HepG2 (cell line): ENCODE data around the gene FANCL. TPM values are rescaled to one million over a fixed set of nuclear protein-coding genes. Genes with fewer than 3 reads are reported as not detected.
A peak's percentile ranks its signal among the peaks of the same experiment; 100 is the strongest.

Source experiments
- CREM ChIP-seq, 2 experiments: sonication (generic) in 1 of 2; formaldehyde crosslinking in 1 of 2; IDR thresholded peaks; 2 replicates each; pipeline versions ENCODE4 v1.4.0 to v1.6.1; 2016 to 2020; ENCODE audit warnings: antibody characterized with exemption in 1 of 2, mild to moderate bottlenecking in 1 of 2, missing genetic modification reagents in 1 of 2
- DNMT1 ChIP-seq: sonication (generic); formaldehyde crosslinking; IDR thresholded peaks from 2 replicates; pipeline ENCODE4 v1.5.1; 2020; ENCODE audit warnings: mild to moderate bottlenecking, missing genetic modification reagents
- FOXK1 ChIP-seq: sonication (generic); formaldehyde crosslinking; IDR thresholded peaks from 2 replicates; pipeline ENCODE4 v1.4.0; 2020; ENCODE audit warnings: low read depth, missing genetic modification reagents, borderline replicate concordance
- GATAD2A ChIP-seq: IDR thresholded peaks from 2 replicates; pipeline ENCODE4 v1.6.1; 2016
- HMG20B ChIP-seq: conservative IDR thresholded peaks from 2 replicates; pipeline ENCODE4 v1.6.1; 2016; ENCODE audit warnings: missing genetic modification reagents, missing compliant biosample characterization
- ISL2 ChIP-seq: sonication (generic); formaldehyde crosslinking; IDR thresholded peaks from 2 replicates; pipeline ENCODE4 v1.5.0; 2020; ENCODE audit warnings: missing genetic modification reagents
- KDM2A ChIP-seq: sonication (generic); formaldehyde crosslinking; IDR thresholded peaks from 2 replicates; pipeline ENCODE4 v1.4.0; 2020; ENCODE audit warnings: low read depth, missing genetic modification reagents, borderline replicate concordance
- KLF16 ChIP-seq, 2 experiments: sonication (generic) in 1 of 2; formaldehyde crosslinking in 1 of 2; IDR thresholded peaks; 2 replicates each; pipeline versions ENCODE4 v1.6.1 to v1.8.0; 2016 to 2023; ENCODE audit warnings: missing genetic modification reagents in 2 of 2, missing compliant biosample characterization in 1 of 2
- NCOA5 ChIP-seq: sonication (generic); formaldehyde crosslinking; IDR thresholded peaks from 2 replicates; pipeline ENCODE4 v1.4.0; 2020; ENCODE audit warnings: missing genetic modification reagents
- POLR2AphosphoS2 ChIP-seq: IDR thresholded peaks from 2 replicates; pipeline ENCODE4 v1.6.1; 2011; ENCODE audit warnings: low read depth, low read length, improper control_type of control experiment
- PRDM10 ChIP-seq: sonication (generic); formaldehyde crosslinking; IDR thresholded peaks from 2 replicates; pipeline ENCODE4 v1.4.0; 2020; ENCODE audit warnings: low read depth, missing genetic modification reagents
- SMARCC2 ChIP-seq: fragments of 450-650 bp; IDR thresholded peaks from 2 replicates; pipeline ENCODE4 v1.6.1; 2017; ENCODE audit warnings: antibody characterized with exemption, mild to moderate bottlenecking
- SRSF9 ChIP-seq: fragments of 200-400 bp; formaldehyde crosslinking; IDR thresholded peaks from 2 replicates; pipeline ENCODE4 v1.6.1; 2018; ENCODE audit warnings: borderline replicate concordance, mild to moderate bottlenecking, low read depth, low read length; ENCODE audit not compliant: insufficient read depth, poor library complexity, severe bottlenecking
- TAF15 ChIP-seq: fragments of 200-400 bp; formaldehyde crosslinking; IDR thresholded peaks from one replicate; pipeline ENCODE4 v1.6.1; 2018; ENCODE audit warnings: mild to moderate bottlenecking, low read depth, low read length; ENCODE audit not compliant: poor library complexity, severe bottlenecking
- ZBTB38 ChIP-seq: sonication (generic); formaldehyde crosslinking; IDR thresholded peaks from 2 replicates; pipeline ENCODE4 v1.5.1; 2020; ENCODE audit warnings: mild to moderate bottlenecking, missing genetic modification reagents
- ZNF24 ChIP-seq: fragments of 450-650 bp; IDR thresholded peaks from 2 replicates; pipeline ENCODE4 v1.6.1; 2017; ENCODE audit warnings: antibody characterized with exemption, mild to moderate bottlenecking
- ZNF350 ChIP-seq: sonication (generic); formaldehyde crosslinking; IDR thresholded peaks from 2 replicates; pipeline ENCODE4 v1.4.0; 2020; ENCODE audit warnings: mild to moderate bottlenecking, low read depth, missing genetic modification reagents, borderline replicate concordance
- ZNF510 ChIP-seq: sonication (generic); formaldehyde crosslinking; IDR thresholded peaks from 2 replicates; pipeline ENCODE4 v1.4.0; 2020; ENCODE audit warnings: low read depth, mild to moderate bottlenecking, missing genetic modification reagents
- ZNF546 ChIP-seq: sonication (generic); formaldehyde crosslinking; conservative IDR thresholded peaks from 2 replicates; pipeline ENCODE4 v1.8.1; 2023; ENCODE audit warnings: mild to moderate bottlenecking, missing genetic modification reagents
- ZNF615 ChIP-seq: sonication (generic); formaldehyde crosslinking; IDR thresholded peaks from 2 replicates; pipeline ENCODE4 v1.5.0; 2020; ENCODE audit warnings: mild to moderate bottlenecking, missing genetic modification reagents, borderline replicate concordance
- polyA plus RNA-seq, 8 experiments: library from polyadenylated mRNA; depleted of rRNA in 3 of 8; stranded (reverse) in 7 of 8; unstranded in 1 of 8; fragments of >200 nt; fragmentation: Illumina TruSeq in 4 of 8; extraction: Trizol in 4 of 8; gene quantifications; 2 replicates each; pipeline versions ENCODE4 v1.2.1 to v1.2.3, GENCODE V29; 2011 to 2016; ENCODE audit warnings: low read depth in 4 of 8, missing spikeins in 1 of 8, mixed read lengths in 1 of 8; ENCODE audit not compliant: insufficient read depth in 1 of 8
- total RNA-seq, 5 experiments: library from RNA; depleted of rRNA; stranded (reverse); fragments of >200 nt; fragmentation: Illumina TruSeq; extraction: Trizol; gene quantifications; 2 replicates each; pipeline ENCODE4 v1.2.3, GENCODE V29; 2016; ENCODE audit warnings: low read depth in 1 of 5
- TF ChIP-seq, protein P1 (sequence below): sonication (generic); formaldehyde crosslinking; IDR thresholded peaks from 2 replicates; pipeline ENCODE4 v1.4.0; 2020; ENCODE audit warnings: missing genetic modification reagents
- TF ChIP-seq, protein P2 (sequence below): fragments of 450-650 bp; IDR thresholded peaks from 2 replicates; pipeline ENCODE4 v1.6.1; 2017
- TF ChIP-seq, protein P3 (sequence below): sonication (generic); formaldehyde crosslinking; IDR thresholded peaks from 2 replicates; pipeline ENCODE4 v1.4.0; 2020; ENCODE audit warnings: missing genetic modification reagents, borderline replicate concordance

Gene FANCL
- total and polyA plus RNA-seq, 2 of the 13 experiments (the other 11 are each of a cell fraction or from before 2014, with no cell fraction given): 40.7 to 66.8 TPM

GRCh38 chr2:58261209-58261608 is 20.1 kb upstream of the FANCL start (continued):
- no peak for TF ChIP-seq PRDM10 (CRISPR knock-in tag)
- no peak for TF ChIP-seq ISL2
- TF ChIP-seq CREM (IDR thresholded peaks at IDR 0.05): 0 out of 2 replicates have a peak, but pooled peaks have one; percentile 12
- no peak for TF ChIP-seq CREM (CRISPR knock-in tag; IDR thresholded peaks at IDR 0.05)
- TF ChIP-seq ZNF350: no peak
- TF ChIP-seq GATAD2A (CRISPR knock-in tag): peak; percentile 83
- TF ChIP-seq, protein P1, sequence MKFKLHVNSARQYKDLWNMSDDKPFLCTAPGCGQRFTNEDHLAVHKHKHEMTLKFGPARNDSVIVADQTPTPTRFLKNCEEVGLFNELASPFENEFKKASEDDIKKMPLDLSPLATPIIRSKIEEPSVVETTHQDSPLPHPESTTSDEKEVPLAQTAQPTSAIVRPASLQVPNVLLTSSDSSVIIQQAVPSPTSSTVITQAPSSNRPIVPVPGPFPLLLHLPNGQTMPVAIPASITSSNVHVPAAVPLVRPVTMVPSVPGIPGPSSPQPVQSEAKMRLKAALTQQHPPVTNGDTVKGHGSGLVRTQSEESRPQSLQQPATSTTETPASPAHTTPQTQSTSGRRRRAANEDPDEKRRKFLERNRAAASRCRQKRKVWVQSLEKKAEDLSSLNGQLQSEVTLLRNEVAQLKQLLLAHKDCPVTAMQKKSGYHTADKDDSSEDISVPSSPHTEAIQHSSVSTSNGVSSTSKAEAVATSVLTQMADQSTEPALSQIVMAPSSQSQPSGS (CRISPR knock-in tag): no peak
- TF ChIP-seq TAF15: no peak
- no peak for TF ChIP-seq NCOA5 (CRISPR knock-in tag)
- no peak for TF ChIP-seq KLF16 (CRISPR knock-in tag; IDR thresholded peaks at IDR 0.05)
- TF ChIP-seq ZBTB38 (CRISPR knock-in tag): no peak
- TF ChIP-seq KDM2A (CRISPR knock-in tag): no peak
- no peak for TF ChIP-seq ZNF510
- peak; percentile 64; the same call in 1 of the 2 replicates for TF ChIP-seq FOXK1
- TF ChIP-seq, protein P2, sequence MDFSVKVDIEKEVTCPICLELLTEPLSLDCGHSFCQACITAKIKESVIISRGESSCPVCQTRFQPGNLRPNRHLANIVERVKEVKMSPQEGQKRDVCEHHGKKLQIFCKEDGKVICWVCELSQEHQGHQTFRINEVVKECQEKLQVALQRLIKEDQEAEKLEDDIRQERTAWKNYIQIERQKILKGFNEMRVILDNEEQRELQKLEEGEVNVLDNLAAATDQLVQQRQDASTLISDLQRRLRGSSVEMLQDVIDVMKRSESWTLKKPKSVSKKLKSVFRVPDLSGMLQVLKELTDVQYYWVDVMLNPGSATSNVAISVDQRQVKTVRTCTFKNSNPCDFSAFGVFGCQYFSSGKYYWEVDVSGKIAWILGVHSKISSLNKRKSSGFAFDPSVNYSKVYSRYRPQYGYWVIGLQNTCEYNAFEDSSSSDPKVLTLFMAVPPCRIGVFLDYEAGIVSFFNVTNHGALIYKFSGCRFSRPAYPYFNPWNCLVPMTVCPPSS: no peak
- TF ChIP-seq, protein P3, sequence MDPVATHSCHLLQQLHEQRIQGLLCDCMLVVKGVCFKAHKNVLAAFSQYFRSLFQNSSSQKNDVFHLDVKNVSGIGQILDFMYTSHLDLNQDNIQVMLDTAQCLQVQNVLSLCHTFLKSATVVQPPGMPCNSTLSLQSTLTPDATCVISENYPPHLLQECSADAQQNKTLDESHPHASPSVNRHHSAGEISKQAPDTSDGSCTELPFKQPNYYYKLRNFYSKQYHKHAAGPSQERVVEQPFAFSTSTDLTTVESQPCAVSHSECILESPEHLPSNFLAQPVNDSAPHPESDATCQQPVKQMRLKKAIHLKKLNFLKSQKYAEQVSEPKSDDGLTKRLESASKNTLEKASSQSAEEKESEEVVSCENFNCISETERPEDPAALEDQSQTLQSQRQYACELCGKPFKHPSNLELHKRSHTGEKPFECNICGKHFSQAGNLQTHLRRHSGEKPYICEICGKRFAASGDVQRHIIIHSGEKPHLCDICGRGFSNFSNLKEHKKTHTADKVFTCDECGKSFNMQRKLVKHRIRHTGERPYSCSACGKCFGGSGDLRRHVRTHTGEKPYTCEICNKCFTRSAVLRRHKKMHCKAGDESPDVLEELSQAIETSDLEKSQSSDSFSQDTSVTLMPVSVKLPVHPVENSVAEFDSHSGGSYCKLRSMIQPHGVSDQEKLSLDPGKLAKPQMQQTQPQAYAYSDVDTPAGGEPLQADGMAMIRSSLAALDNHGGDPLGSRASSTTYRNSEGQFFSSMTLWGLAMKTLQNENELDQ (CRISPR knock-in tag): no peak
- no peak for TF ChIP-seq HMG20B (CRISPR knock-in tag)
- TF ChIP-seq SRSF9: no peak
- no peak for TF ChIP-seq ZNF24
- no peak for TF ChIP-seq POLR2AphosphoS2
- TF ChIP-seq SMARCC2: no peak
- TF ChIP-seq ZNF615 (CRISPR knock-in tag): no peak
- no peak for TF ChIP-seq ZNF546 (CRISPR knock-in tag)
- TF ChIP-seq DNMT1 (CRISPR knock-in tag): no peak
